GM21367 (cell line): ENCODE data around the gene CLCA1.

Experiments used
- ATAC-seq: cut with Tn5 transposase; IDR thresholded peaks from one replicate; pipeline ENCODE4 v1.9.1; 2021; ENCODE audit not compliant: unreplicated experiment

The CLCA1 gene

GRCh38 chr1:86541859-86542258 is 73.1 kb downstream of the CLCA1 start:
- ATAC-seq = no peak

GRCh38 chr1:86542631-86543030 is 73.9 kb downstream of the CLCA1 start:
- ATAC-seq = no peak

GRCh38 chr1:86546787-86547221 is 78.1 kb downstream of the CLCA1 start, which contains the start of gene CLCA4:
Gene CLCA4 (plus strand): TSS chr1:86547078. CDS start chr1:86547120, 42 bp downstream.
- no peak for ATAC-seq

- no peak for ATAC-seq
Measured at GRCh38 chr1:86548839-86549238, 80.1 kb downstream of the CLCA1 start.
